Suprapubic skin (tissue), 4 donors: Measurements from ENCODE around the gene ZNF407. TPM values are rescaled to one million over a fixed set of nuclear protein-coding genes. Genes with fewer than 3 reads are reported as not detected.

ENCODE experiments used
- DNase-seq, 2 donors: peaks; one replicate each; pipeline ENCODE4 v3.0.0-alpha.2; 2019; ENCODE audit warnings: low spot score in 2 of 2
- H3K27ac ChIP-seq: fragments of 200-600 bp; sonication (generic); one replicate; pipeline ENCODE4 v1.5.1; 2019
- H3K27me3 ChIP-seq: fragments of 200-600 bp; sonication (generic); one replicate; pipeline ENCODE4 v1.5.1; 2019
- H3K36me3 ChIP-seq: fragments of 200-600 bp; sonication (generic); one replicate; pipeline ENCODE4 v1.5.1; 2019
- H3K4me1 ChIP-seq: fragments of 200-600 bp; sonication (generic); one replicate; pipeline ENCODE4 v1.5.1; 2019
- H3K4me3 ChIP-seq: fragments of 200-600 bp; sonication (generic); one replicate; pipeline ENCODE4 v1.5.1; 2019; ENCODE audit warnings: mild to moderate bottlenecking
- H3K9me3 ChIP-seq: fragments of 200-600 bp; sonication (generic); one replicate; pipeline ENCODE4 v1.5.1; 2019
- CTCF ChIP-seq, 2 donors: fragments of 200-600 bp in 1 of 2; fragments of 450-650 bp in 1 of 2; sonication (generic) in 1 of 2; IDR thresholded peaks; one replicate each; pipeline ENCODE4 v1.5.1; 2016 to 2019; ENCODE audit warnings: antibody characterized with exemption in 2 of 2, mild to moderate bottlenecking in 1 of 2, moderate library complexity in 1 of 2
- EP300 ChIP-seq: sonication (generic); formaldehyde crosslinking; IDR thresholded peaks from one replicate; pipeline ENCODE4 v1.6.1; 2017; ENCODE audit warnings: antibody characterized with exemption
- POLR2A ChIP-seq, 2 donors: fragments of 450-650 bp; IDR thresholded peaks; one replicate each; pipeline ENCODE4 v1.6.1; 2017; ENCODE audit warnings: antibody characterized with exemption in 2 of 2, mild to moderate bottlenecking in 2 of 2, moderate library complexity in 2 of 2
- POLR2AphosphoS5 ChIP-seq, 3 donors: sonication (generic); formaldehyde crosslinking; IDR thresholded peaks; one replicate each; pipeline ENCODE4 v1.6.1; 2017; ENCODE audit warnings: antibody characterized with exemption in 3 of 3
- WGBS: methylation state at CpG from one replicate; pipeline ENCODE4 v1.1.5; 2018; 5-methylcytosine and 5-hydroxymethylcytosine counted together
- total RNA-seq, 4 donors: library from RNA; depleted of rRNA; stranded (reverse); fragments of >200 nt; gene quantifications; one replicate each; pipeline ENCODE4 v1.1.0, GENCODE V29; 2016

ZNF407 gene
- total RNA-seq, 4 donors from 2014 or later: 10.7 to 22.1 (median 13.8) TPM

- TF ChIP-seq CTCF (IDR thresholded peaks at IDR 0.05) (no peak), EP300 (no peak), POLR2AphosphoS5 (IDR thresholded peaks at IDR 0.05) (no peak), POLR2A (IDR thresholded peaks at IDR 0.05) (no peak)
- H3K27ac ChIP-seq: no peak overlapping the region
- no peaks in the 10 kb centered on the region for H3K27me3 ChIP-seq
- DNase-seq: no peak
- H3K9me3 ChIP-seq: no peaks in the 10 kb centered on the region
- H3K4me1 ChIP-seq: no peaks in the 10 kb centered on the region
- 55% methylated on average over 2 of the region's 2 CpGs for WGBS
- H3K36me3 ChIP-seq: no peaks in the 10 kb centered on the region
- no peak overlapping the region for H3K4me3 ChIP-seq
Observed at GRCh38 chr18:74574916-74575315, 22.8 kb upstream of the ZNF407 start.

GRCh38 chr18:74577019-74577418 is 20.7 kb upstream of the ZNF407 start:
- H3K27ac ChIP-seq: no peak overlapping the region
- H3K27me3 ChIP-seq: peaks cover 6% of the 10 kb centered on the region
- H3K9me3 ChIP-seq: no peaks in the 10 kb centered on the region
- no peak for DNase-seq
- WGBS: 49% methylated on average over 5 of the region's 5 CpGs
- TF ChIP-seq CTCF (IDR thresholded peaks at IDR 0.05) (no peak), EP300 (no peak), POLR2A (IDR thresholded peaks at IDR 0.05) (no peak), POLR2AphosphoS5 (IDR thresholded peaks at IDR 0.05) (no peak)
- no peak overlapping the region for H3K4me3 ChIP-seq
- H3K36me3 ChIP-seq: no peaks in the 10 kb centered on the region
- no peaks in the 10 kb centered on the region for H3K4me1 ChIP-seq

GRCh38 chr18:74579496-74580065 is 18.1 kb upstream of the ZNF407 start:
- Histone ChIP-seq H3K36me3 (no peaks in the 10 kb centered on the region), H3K27ac (no peak overlapping the region), H3K27me3 (peaks cover 10% of the 10 kb centered on the region), H3K4me3 (no peak overlapping the region), H3K9me3 (no peaks in the 10 kb centered on the region), H3K4me1 (no peaks in the 10 kb centered on the region)
- DNase-seq: no peak
- WGBS: 34% methylated on average over 8 of the region's 8 CpGs
- no peak for TF ChIP-seq CTCF (IDR thresholded peaks at IDR 0.05)
- no peak for TF ChIP-seq EP300
- no peak for TF ChIP-seq POLR2A (IDR thresholded peaks at IDR 0.05)
- TF ChIP-seq POLR2AphosphoS5 (IDR thresholded peaks at IDR 0.05): no peak

GRCh38 chr18:74582642-74583041 is 15.0 kb upstream of the ZNF407 start:
- no peaks in the 10 kb centered on the region for H3K36me3 ChIP-seq
- no peak for DNase-seq
- H3K9me3 ChIP-seq: no peaks in the 10 kb centered on the region
- whole genome bisulfite sequencing: 76% methylated on average over 6 of the region's 6 CpGs
- TF ChIP-seq EP300 (no peak), POLR2AphosphoS5 (IDR thresholded peaks at IDR 0.05) (no peak), CTCF (IDR thresholded peaks at IDR 0.05) (no peak), POLR2A (IDR thresholded peaks at IDR 0.05) (no peak)
- no peaks in the 10 kb centered on the region for H3K4me1 ChIP-seq
- H3K4me3 ChIP-seq: no peak overlapping the region
- peaks cover 20% of the 10 kb centered on the region for H3K27me3 ChIP-seq
- H3K27ac ChIP-seq: no peak overlapping the region

GRCh38 chr18:74587441-74587840 is 10.2 kb upstream of the ZNF407 start:
- Histone ChIP-seq H3K36me3 (no peaks in the 10 kb centered on the region), H3K27ac (no peak overlapping the region), H3K9me3 (no peaks in the 10 kb centered on the region), H3K27me3 (peaks cover 14% of the 10 kb centered on the region), H3K4me1 (no peaks in the 10 kb centered on the region), H3K4me3 (no peak overlapping the region)
- TF ChIP-seq POLR2A (IDR thresholded peaks at IDR 0.05) (no peak), EP300 (no peak), CTCF (IDR thresholded peaks at IDR 0.05) (no peak), POLR2AphosphoS5 (IDR thresholded peaks at IDR 0.05) (no peak)
- no peak for DNase-seq
- WGBS: 75% methylated on average over 8 of the region's 8 CpGs
